Activated T-cell treated with anti-CD3 and anti-CD28 coated beads for 48 hours (primary cell): ENCODE results near the gene TYROBP.
"Not testable (repeated sequence)": the region's sequence is repeated elsewhere in the genome, so short reads cannot be mapped to it uniquely, and the experiment has no call there.

Source experiments
- DNase-seq: peaks from one replicate; pipeline ENCODE4 v3.0.0-alpha.2; 2020; ENCODE audit warnings: low read depth

Gene TYROBP

DNA sequence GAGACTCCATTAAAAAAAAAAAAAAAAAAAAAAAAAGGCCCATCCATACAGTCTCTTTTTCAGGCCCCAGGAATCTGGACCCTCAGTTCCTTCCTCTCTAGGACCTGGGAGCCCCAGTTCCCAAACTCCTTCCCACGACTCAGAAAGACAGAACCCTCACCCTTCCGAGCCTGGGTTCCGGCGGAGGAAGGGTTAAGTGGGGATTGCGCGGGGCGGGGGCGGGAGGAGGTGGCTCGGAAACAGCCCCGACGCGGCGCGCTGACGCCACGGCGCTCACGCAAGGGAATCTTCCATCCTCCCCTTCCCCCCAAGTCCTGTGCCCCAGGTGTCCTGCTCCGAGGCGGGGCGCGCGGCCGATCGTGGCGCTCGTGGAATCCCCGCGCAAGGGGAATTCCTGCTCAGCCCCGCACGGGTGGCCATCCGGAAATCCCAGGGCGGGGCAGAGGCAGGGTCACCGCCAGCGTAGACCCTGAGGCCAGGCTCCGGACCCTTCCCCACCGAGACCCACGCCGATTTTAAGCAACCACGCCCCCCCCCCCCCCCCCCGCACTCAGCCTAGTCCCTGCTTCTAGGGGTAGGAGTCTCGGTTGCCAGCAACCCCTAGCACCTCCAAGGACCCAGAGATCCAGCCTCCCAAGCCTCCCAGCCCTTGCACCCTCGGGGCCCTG is 8.4 kb downstream of the TYROBP start:
- peak; percentile 86 for DNase-seq

DNA sequence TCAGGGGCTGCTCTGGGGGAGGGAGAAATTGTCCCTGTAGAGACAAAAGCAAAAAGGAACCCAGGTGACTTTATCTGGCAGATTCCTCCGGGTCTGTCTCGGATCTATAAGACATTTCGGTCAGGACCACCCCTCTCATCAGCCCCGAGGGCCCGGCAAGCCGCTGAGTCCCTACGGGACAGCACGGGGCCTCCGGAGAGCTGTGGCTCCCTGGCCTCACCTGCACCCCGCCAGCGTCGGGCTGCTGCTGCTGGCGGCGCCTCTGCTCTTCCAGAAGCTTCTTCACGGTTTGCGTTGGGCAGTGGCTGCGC is 9.6 kb downstream of the TYROBP start:
- DNase-seq = no peak

DNA sequence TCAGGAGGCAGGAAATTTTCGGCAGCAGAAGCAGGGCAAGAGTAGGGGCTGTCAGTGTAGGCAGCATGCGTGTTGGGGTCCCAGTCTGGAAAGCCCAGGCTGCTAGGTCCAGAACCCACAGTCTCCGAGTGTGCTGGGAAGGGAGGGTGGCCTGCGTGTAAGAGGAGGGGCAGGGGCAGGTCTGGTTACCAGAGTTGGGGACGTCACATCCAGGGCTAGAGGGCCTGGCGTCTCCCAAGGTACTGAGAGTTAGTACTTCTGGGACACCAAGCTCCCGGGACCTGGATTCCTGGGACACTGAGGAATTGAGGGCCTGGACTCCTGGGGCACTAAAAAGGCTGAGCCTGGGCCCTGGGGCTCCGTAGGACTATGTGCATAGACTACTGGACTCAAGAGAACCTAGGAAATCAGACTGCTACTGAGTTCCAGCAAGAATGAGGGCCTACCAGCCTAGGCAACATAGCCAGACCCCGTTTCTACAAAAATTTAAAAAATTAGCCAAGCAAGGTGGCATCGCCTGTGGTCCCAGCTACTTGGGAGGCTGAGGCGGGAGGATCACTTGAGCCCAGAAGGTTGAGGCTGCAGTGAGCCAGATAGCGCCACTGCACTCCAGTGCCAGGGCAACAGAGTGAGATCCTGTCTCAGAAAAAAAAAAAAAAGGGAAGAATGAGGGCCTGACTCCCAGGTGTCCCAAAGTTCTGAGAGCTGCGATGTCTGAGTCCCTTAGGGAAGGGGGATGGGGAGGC is 10.2 kb downstream of the TYROBP start:
- no peak for DNase-seq

DNA sequence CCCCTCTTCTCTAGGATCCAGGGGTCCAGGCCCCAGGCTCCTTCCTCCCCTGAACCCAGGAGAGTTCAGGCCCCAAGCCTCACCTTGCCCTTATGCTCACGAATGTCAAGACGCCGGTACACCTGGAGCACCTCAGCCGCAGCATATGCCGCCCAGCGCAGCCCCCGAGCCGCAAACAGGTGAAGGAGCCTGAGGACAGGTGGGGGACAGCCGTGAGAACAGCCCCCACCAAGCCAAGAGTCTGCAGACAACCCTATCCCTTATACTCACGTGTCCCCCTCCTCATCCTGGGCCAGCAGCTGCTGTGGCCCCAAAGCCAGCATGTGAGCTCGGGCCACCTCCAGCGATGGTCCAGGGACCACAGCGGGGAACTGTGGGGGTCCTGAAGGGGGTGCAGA is 11.5 kb downstream of the TYROBP start:
- no peak for DNase-seq

DNA sequence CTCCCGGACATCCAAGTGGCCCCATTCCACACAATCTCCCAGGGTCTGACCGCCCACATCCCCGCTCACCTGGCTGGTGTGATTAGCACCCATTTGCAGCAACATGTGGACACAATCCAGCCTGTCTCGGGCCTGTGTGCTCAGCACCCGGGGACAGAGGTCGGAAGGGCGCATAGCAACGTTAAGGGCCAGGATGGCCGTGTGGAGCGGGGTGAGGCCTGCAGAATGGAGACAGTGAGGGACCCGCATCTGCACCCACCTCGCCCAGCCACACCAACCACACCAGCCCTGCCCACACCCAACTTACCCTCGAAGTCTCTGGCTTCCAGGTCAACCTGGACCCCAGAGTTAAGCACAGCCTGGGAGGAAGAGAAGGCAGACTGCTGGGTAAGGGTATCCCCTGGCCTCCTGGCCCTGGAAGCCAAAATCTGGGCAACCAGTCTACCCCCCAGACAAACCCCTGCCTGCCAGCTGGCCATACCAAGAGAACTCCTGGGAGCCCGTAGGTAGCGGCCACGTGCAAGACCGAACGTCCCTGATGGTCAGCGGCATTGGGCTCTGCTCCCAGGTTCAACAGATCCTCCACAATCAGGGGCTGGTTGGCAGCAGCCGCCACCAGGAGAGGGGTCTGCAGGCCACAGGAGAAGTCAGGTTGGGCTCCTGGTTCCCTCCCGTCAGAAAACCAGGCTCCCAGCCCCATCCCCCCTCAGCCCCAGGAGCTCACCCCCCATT is 12.0 kb downstream of the TYROBP start:
- DNase-seq = no peak

DNA sequence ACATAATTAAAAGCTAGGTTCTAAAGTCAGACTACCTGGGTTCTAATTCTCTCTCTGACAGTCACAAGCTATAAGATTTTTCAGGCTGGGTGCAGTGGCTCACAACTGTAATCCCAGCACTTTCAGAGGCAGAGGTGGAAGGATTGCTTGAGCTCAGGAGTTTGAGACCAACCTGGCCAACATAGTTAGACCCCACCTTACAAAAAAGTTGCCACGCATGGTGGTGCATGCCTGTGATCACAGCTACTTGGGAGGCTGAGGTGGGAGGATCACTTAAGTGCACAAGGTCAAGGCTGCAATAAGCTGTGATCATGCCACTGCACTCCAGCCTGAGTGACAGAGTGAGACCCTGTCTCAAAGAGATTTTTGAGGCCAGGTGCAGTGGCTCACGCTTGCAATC is 13.8 kb downstream of the TYROBP start:
- DNase-seq = no peak

DNA sequence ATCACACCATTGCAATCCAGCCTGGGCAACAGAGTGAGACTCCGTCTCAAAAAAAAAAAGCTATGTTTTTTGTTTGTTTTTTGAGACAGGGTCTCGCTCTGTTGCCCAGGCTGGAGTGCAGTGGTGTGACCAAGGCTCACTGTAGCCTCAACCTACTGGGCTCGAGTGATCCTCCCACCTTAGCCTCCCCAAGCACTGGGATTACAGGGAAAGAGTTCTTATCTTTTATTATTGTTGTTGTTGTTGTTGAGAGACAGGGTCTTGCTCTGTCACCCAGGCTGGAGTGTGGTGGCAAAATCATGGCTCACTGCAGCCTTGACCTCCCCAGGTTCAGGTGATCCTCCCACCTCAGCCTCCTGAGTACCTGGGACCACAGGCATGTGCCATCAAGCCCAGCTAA is 16.3 kb downstream of the TYROBP start:
- DNase-seq = not testable (repeated sequence)

DNA sequence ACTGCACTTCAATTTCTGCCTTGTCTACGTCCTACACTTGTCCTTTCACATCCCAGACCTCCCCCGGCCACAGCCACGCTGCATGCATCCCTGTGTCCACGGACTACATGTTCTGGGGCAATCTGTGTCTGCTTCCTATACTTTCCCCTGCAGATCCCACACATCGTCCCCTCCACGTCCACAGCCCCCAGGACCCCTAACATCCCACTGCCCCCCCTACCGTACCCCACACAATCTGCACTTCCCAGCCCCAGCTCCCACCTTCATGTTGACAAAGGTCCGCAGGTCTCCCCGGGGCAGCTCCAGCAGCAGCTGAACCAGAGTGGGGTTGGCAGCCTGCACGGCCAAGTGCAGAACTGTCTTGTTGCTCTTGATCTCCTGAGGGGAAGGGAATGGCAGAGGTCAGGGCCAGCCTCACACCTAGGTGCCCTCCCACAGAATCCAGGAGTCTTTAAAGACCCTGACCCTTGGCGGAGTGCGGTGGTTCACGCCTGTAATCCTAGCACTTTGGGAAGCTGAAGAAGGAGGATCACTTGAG is 17.9 kb downstream of the TYROBP start:
- no peak for DNase-seq

DNA sequence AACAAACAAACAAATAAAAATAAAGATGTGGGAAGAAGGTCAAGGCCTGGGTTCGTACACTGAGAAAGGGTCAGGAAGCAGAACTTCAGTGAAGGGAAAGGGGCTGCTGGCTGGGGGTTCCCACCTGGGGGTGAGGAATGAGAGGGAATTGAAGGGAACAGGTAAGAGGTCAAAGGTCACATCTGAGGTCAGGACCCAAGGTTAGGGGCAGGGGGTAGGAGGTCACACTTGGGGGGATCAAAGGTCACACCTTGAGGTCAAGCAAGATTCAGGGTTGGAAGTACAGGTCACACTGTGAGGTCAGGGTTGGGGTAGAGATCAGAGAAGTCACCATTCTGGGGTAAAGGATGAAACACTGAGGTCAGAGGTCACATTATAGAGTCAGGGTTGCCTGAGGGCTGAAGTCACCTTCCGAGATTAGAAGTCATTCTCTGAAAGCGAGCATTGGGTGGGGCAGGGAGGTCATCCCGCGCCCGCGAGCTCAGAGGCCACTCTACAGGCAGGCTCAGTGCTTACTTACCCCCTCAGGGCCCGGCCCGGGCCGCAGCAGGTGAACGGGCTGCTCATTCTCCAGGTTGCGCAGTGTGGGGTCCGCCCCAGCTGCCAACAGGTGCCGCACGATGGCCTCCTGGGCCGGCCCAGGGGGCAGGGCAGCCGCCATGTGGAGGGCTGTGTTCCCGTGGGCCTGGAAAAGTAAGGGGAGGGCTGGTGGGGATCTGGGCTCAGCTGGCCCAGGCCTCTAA is 18.6 kb downstream of the TYROBP start:
- DNase-seq = no peak

DNA sequence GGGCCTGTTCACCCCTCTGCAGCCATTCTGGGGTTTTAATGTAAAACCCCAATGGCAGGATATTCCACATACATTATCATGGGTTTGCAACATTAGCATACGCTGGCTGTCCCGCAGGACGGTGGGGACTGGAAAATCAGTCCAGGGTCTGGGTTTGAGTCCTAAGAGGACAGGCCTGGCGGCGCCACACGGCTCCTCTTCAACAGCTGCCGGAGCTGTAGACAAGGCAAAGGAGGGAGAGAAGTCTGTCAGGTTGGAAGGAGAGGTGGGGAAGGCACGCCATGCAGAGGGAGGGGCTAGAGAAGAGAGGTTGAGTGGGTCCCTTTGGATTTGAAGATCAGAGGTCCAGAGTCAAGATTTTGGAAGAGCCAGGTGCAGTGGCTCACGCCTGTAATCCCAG is 19.7 kb downstream of the TYROBP start:
- no peak for DNase-seq

DNA sequence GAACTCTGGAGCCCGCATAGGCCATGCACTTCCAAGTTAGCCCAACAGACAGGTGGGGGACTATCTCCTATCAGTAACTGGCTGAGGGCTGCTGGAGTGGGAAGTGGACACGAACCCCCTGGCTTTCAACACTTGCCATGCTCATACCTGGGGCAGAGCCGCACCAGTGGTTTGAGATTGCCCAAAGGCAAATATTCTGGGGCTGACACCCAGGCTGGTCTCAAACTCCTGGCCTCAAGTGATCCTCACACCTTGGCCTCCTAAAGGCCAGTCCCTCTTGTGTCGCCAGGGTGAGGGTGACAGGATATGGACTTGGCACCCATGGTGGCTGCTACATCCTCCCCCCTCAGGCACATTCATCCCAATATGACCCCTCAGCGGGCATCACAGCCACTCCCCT is 20.9 kb downstream of the TYROBP start:
- no peak for DNase-seq

DNA sequence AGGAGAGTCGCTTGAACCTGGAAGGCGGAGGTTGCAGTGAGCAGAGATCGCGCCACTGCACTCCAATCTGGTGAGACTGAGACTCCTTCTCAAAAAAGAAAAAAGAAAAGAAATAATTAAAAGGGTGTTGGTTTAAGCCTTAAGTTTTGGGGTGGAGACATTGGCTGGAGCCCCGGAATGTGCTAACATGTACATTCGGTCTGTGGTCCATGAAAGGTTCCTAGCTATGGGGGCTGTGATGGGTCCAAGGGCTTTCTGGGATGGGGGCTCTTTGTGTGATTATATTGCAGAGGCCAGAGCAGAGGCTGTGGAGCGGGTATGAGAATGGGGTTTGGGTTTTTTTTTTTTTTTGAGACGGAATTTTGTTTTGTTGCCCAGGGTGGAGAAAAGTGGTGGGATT is 22.2 kb downstream of the TYROBP start:
- DNase-seq = no peak

DNA sequence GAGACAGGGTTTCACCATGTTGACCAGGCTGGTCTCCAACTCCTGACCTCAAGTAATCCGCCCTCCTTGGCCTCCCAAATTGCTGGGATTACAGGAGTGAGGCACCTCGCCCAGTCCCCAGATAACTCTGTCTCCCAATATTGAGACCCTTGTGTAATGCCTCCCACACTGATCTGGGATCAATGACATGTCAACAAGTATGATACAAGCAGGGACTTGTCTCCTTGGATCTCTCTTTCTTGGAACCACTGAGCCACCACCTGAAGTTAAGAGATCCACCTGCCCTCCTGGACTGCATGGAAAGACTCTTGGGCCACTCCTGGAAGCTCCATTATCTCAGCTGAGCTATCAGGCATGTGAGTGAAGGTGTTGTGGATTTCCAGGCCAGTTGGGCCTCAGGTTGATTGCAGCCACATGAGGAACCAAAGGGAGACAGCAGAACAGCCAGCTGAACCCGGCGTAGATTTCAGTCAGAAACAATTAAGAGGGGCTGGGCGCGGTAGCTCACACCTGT is 22.8 kb downstream of the TYROBP start:
- no peak for DNase-seq

DNA sequence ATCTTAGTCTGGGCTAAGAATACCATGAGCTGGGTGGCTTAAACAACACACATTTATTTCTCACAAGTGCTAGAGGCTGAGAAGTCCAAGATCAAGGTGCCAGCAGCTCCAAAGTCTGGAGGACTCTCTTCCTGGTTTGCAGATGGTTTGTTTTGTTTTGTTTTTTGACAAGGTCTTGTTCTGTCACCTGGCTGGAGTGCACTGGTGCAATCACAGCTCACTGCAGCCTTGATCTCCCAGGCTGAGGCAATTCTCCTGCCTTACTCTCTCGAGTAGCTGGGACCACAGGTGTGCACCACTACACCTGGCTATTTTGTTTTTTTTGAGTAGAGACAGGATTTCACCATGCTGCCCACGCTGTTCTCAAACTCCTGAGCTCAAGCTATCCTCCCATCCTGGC is 24.2 kb downstream of the TYROBP start:
- no peak for DNase-seq

DNA sequence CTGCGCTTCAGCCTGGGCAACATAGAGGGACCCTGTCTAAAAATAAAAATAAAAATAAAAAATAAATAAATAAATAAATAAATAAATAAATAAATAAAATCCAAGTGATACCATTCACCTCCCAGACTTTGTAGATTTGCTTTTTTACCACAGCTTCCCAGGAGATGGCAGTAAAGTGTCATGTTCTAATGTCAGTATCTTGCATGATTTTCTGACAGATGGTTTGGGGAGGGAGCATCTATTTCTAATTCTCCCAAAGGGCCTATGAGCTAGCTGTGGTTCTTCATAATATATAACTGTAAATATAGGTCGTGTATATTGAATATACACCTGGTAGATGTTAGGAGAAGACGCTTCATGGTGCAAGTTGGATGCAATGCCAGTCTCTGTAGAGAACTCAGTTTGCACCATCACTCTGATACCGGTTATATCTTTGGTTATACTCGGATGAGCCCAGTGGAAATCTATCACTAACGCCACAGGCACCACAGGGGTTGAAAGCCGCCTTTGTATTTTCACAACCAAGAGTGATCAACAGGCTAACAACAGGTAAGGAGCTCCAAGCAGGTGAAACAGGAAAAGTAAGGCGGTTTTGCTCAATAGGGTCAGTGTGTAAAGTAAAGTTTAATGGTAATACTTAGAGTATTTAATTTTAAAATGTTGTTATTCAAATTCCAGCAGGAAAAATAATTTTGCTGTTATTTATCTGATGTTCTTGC is 25.8 kb downstream of the TYROBP start:
- DNase-seq = no peak

DNA sequence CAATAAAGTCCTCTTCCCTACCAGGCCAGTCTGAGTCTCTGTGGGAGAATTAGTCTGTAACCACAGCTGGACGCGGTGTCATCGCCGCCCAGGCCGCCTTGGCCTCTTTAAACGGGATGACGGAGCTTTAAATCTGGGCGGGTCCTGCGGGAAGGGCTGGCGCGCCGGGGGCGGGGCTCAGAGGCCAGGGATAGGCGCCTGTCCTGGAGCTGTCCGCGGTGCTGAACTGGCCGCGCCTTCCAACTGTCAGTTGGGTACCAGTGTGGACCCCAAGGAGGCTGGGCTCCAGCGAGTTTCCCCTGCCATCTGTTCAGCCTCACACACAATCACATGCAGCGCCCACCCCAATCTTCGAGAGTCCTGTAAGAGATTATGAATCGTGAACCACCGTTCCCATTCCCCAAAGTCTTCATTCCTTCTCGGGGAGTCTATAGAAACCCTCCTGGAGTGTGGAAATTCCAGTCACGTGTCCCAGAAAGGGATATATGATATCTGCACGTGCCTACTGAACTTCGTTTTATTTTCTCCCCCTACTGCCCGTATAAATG is 28.3 kb downstream of the TYROBP start:
- peak; percentile 83 for DNase-seq

DNA sequence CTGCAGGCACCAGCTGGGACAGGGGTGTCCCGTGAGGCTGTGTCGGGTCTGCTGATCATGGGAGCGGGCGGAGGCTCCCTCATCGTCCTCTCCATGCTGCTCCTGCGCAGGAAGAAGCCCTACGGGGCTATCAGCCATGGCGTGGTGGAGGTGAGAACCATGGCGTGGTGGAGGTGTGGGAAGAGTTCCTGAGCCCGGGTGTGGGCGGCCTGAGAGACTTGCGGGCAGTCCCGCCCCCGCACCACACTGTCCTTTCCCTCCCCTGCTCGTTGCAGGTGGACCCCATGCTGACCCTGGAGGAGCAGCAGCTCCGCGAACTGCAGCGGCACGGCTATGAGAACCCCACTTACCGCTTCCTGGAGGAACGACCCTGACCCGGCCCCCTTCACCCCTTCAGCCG is 29.0 kb downstream of the TYROBP start:
- no peak for DNase-seq

DNA sequence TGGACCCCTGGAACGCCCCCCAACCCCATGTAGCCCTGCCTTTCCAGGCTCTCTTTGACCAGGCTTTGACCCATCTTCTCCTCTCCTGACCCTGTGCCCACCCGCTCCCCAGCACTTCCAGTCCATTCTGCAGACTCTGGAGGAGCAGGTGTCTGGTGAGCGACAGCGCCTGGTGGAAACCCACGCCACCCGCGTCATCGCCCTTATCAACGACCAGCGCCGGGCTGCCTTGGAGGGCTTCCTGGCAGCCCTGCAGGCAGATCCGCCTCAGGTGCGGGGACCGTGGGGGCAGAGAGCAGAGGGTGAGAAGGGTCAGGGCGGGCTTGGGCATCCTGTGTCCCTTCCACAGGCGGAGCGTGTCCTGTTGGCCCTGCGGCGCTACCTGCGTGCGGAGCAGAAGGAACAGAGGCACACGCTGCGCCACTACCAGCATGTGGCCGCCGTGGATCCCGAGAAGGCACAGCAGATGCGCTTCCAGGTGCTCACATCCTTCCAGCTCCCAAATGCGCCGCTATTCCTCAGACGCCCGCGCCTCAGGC is 33.6 kb downstream of the TYROBP start:
- no peak for DNase-seq

DNA sequence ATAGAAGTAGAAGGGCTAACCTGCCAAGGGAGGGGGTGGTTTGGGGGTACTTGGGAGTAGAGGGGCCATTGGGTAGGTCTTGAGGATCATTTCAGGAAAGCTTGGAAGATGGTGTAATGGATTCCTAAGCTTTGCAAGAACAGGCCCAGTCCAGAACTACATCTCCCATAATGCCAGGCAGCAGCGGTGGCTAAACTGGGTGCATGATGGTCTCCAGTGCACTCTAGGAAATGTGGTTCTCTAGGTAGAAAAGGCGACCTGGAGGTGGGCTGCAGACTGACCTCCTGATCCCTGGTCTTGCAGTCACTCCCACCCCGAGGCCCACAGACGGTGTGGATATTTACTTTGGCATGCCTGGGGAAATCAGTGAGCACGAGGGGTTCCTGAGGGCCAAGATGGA is 35.9 kb downstream of the TYROBP start:
- no peak for DNase-seq

DNA sequence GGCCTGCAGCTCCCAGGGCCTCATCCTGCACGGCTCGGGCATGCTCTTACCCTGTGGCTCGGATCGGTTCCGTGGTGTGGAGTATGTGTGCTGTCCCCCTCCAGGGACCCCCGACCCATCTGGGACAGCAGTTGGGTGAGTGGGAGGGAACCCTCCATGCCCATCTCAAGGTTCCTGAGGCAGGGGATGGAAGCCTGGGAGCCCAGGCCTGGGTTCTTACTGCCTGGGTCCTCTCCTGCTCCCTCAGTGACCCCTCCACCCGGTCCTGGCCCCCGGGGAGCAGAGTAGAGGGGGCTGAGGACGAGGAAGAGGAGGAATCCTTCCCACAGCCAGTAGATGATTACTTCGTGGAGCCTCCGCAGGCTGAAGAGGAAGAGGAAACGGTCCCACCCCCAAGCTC is 36.5 kb downstream of the TYROBP start:
- no peak for DNase-seq

DNA sequence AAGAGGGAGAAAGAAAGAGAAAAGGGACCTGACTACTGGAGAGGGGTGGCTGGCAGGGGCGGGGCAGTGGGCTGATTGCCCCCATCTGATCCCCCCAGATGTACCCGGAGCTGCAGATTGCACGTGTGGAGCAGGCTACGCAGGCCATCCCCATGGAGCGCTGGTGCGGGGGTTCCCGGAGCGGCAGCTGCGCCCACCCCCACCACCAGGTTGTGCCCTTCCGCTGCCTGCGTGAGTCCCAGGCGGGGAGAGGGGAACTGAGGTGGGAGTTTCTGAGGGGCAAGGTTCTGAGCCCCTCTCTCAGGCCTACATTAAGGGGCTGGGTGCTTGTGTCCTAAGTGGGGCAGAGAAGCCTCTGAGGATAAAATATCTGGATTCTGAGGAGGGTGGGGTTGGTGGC is 37.3 kb downstream of the TYROBP start:
- DNase-seq = no peak
